Suprapubic skin (tissue), 4 donors: ENCODE results near the gene SBNO2.

Experiments
- EP300 ChIP-seq: sonication (generic); formaldehyde crosslinking; IDR thresholded peaks from one replicate; pipeline ENCODE4 v1.6.1; 2017; ENCODE audit warnings: antibody characterized with exemption
- POLR2A ChIP-seq, 2 donors: fragments of 450-650 bp; IDR thresholded peaks; one replicate each; pipeline ENCODE4 v1.6.1; 2017; ENCODE audit warnings: antibody characterized with exemption in 2 of 2, mild to moderate bottlenecking in 2 of 2, moderate library complexity in 2 of 2
- POLR2AphosphoS5 ChIP-seq, 3 donors: sonication (generic); formaldehyde crosslinking; IDR thresholded peaks; one replicate each; pipeline ENCODE4 v1.6.1; 2017; ENCODE audit warnings: antibody characterized with exemption in 3 of 3
- TF ChIP-seq, protein P1 (sequence below), 2 donors: fragments of 200-600 bp in 1 of 2; fragments of 450-650 bp in 1 of 2; sonication (generic) in 1 of 2; IDR thresholded peaks; one replicate each; pipeline ENCODE4 v1.5.1; 2016 to 2019; ENCODE audit warnings: antibody characterized with exemption in 2 of 2, mild to moderate bottlenecking in 1 of 2, moderate library complexity in 1 of 2

DNA sequence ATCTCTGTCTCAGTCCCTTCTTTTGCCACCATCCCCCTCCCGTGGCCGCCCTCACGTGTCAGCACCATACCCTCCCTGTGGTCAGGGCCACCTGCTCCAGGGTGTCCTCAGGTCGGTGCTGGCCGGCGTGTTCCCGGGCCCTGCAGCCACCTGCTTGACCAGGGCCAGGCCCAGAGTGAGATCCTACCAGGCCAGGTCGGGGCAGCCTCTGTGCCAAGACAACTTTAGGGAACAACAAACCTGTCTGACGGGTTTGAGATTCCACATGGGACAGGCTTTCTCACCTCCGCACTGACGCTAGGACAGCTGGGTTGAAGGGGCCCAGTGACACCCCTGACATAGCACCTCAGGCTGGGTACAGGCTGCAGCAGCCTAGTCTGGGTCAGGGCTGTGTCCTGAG, 7.5 kb upstream of the SBNO2 start:
- TF ChIP-seq POLR2A (IDR thresholded peaks at IDR 0.05) (no peak), POLR2AphosphoS5 (IDR thresholded peaks at IDR 0.05) (peak in 1 of 3 donors; percentile 12), EP300 (no peak)
- TF ChIP-seq, protein P1, sequence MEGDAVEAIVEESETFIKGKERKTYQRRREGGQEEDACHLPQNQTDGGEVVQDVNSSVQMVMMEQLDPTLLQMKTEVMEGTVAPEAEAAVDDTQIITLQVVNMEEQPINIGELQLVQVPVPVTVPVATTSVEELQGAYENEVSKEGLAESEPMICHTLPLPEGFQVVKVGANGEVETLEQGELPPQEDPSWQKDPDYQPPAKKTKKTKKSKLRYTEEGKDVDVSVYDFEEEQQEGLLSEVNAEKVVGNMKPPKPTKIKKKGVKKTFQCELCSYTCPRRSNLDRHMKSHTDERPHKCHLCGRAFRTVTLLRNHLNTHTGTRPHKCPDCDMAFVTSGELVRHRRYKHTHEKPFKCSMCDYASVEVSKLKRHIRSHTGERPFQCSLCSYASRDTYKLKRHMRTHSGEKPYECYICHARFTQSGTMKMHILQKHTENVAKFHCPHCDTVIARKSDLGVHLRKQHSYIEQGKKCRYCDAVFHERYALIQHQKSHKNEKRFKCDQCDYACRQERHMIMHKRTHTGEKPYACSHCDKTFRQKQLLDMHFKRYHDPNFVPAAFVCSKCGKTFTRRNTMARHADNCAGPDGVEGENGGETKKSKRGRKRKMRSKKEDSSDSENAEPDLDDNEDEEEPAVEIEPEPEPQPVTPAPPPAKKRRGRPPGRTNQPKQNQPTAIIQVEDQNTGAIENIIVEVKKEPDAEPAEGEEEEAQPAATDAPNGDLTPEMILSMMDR (IDR thresholded peaks at IDR 0.05): no peak
